PFSK-1 (cell line): ENCODE measurements around the gene E2F7.

Experiments
- POLR2AphosphoS5 ChIP-seq: IDR thresholded peaks from 2 replicates; pipeline ENCODE4 v1.6.1; 2012; ENCODE audit warnings: low read depth, mild to moderate bottlenecking, control low read depth, low read length, moderate library complexity
- SIN3A ChIP-seq: IDR thresholded peaks from 2 replicates; pipeline ENCODE4 v1.6.1; 2012; ENCODE audit warnings: mild to moderate bottlenecking, low read length, moderate library complexity, borderline replicate concordance; ENCODE audit not compliant: insufficient read depth
- TAF1 ChIP-seq: IDR thresholded peaks from 2 replicates; pipeline ENCODE4 v1.6.1; 2012; ENCODE audit warnings: low read length, control low read depth, borderline replicate concordance; ENCODE audit not compliant: insufficient read depth
- TF ChIP-seq, protein P1 (sequence below), 2 experiments: IDR thresholded peaks; 2 replicates each; pipeline versions ENCODE4 v1.6.1 to v1.8.0; 2011 to 2012; ENCODE audit warnings: low read depth in 2 of 2, low read length in 2 of 2, control low read depth in 1 of 2, inconsistent platforms in 1 of 2, mild to moderate bottlenecking in 1 of 2, moderate library complexity in 1 of 2; ENCODE audit not compliant: insufficient read depth in 1 of 2

DNA sequence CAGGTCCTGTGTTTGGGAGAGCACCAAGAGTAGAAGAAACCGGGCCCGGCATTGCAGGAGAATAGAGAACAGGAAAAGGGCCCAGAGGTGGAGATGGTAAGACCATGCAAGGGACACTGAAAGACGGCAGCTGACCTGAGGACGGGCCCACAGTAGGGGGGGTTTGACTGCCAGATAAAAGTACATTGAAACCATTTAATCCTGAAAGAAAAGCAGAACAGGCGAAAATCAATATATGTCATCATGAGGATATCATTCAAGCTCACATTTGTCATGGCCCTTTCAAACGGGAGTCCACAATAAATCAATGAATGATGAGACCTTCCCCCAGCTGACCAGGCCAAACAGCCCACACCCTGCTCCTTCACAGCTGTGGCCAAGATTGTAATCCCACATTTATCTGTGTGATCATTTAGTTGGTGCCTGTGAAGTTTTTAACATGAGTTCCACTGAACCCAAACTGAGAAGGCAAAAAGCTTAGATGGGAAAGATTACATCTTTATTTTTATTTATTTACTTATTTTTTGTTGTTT, 39.5 kb downstream of the E2F7 start:
- no peak for TF ChIP-seq SIN3A
- TF ChIP-seq TAF1, result no peak
- TF ChIP-seq, protein P1, sequence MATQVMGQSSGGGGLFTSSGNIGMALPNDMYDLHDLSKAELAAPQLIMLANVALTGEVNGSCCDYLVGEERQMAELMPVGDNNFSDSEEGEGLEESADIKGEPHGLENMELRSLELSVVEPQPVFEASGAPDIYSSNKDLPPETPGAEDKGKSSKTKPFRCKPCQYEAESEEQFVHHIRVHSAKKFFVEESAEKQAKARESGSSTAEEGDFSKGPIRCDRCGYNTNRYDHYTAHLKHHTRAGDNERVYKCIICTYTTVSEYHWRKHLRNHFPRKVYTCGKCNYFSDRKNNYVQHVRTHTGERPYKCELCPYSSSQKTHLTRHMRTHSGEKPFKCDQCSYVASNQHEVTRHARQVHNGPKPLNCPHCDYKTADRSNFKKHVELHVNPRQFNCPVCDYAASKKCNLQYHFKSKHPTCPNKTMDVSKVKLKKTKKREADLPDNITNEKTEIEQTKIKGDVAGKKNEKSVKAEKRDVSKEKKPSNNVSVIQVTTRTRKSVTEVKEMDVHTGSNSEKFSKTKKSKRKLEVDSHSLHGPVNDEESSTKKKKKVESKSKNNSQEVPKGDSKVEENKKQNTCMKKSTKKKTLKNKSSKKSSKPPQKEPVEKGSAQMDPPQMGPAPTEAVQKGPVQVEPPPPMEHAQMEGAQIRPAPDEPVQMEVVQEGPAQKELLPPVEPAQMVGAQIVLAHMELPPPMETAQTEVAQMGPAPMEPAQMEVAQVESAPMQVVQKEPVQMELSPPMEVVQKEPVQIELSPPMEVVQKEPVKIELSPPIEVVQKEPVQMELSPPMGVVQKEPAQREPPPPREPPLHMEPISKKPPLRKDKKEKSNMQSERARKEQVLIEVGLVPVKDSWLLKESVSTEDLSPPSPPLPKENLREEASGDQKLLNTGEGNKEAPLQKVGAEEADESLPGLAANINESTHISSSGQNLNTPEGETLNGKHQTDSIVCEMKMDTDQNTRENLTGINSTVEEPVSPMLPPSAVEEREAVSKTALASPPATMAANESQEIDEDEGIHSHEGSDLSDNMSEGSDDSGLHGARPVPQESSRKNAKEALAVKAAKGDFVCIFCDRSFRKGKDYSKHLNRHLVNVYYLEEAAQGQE (IDR thresholded peaks at IDR 0.05; ENCODE audit: insufficient read depth in 1 of 2, low read depth in 2 of 2, low read length in 2 of 2), result no peak
- no peak for TF ChIP-seq POLR2AphosphoS5
